Medulla oblongata (tissue), 1 donor: ENCODE measurements around the gene ZDHHC13.
"Not testable (repeated sequence)": the region's sequence is repeated elsewhere in the genome, so short reads cannot be mapped to it uniquely, and the experiment has no call there.

Experiments
- DNase-seq: peaks from one replicate; pipeline ENCODE4 v3.0.0-alpha.2; 2015; ENCODE audit errors: extremely low spot score

The ZDHHC13 gene

DNA sequence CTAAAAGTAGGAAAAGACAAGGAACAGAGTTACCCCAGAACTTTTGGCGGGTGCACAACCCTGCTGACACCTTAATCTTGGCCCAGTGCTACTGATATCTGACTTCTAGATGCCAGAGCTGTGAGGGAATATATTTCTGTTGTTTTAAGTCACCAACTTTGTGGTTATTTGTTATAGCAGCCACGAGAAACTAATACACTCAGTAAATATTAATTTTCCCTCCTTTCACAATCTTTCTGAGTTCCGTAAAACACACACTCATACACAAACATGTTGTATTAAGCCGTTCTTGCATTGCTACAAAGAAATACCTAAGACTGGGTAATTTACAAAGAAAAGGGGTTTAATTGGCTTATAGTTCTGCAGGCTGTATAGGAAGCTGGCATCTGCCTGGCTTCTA, 16.1 kb upstream of the ZDHHC13 start:
- no peak for DNase-seq

GRCh38 chr11:19101796-19102520, 15.0 kb upstream of the ZDHHC13 start:
- no peak for DNase-seq

- DNase-seq, result no peak
Observed at GRCh38 chr11:19102521-19102900, 14.5 kb upstream of the ZDHHC13 start.

- no peak for DNase-seq
Observed at GRCh38 chr11:19105011-19105410, 12.0 kb upstream of the ZDHHC13 start.

DNA sequence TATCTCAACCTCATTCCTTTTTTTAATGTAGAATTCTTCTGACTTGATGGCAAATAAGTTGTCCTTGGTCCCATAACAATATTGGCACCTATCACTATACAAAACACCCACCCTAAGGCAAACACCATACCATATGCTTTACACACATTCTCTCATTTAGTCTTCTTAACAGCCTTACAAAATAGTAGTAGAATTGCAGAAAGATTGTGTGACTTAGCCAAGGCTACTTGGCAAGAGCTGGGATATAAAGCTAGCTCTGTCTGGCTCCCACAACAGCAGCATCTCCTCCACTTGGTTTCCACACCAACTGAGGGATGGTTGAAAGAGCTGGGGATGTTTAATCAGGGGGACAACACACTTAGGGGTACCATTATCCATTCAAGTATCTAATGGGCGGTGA, 9.8 kb upstream of the ZDHHC13 start:
- no peak for DNase-seq

- DNase-seq, result peak; percentile 40
Observed at GRCh38 chr11:19110295-19110694, 6.7 kb upstream of the ZDHHC13 start.

GRCh38 chr11:19111809-19112208, 5.2 kb upstream of the ZDHHC13 start:
- DNase-seq, result no peak

DNA sequence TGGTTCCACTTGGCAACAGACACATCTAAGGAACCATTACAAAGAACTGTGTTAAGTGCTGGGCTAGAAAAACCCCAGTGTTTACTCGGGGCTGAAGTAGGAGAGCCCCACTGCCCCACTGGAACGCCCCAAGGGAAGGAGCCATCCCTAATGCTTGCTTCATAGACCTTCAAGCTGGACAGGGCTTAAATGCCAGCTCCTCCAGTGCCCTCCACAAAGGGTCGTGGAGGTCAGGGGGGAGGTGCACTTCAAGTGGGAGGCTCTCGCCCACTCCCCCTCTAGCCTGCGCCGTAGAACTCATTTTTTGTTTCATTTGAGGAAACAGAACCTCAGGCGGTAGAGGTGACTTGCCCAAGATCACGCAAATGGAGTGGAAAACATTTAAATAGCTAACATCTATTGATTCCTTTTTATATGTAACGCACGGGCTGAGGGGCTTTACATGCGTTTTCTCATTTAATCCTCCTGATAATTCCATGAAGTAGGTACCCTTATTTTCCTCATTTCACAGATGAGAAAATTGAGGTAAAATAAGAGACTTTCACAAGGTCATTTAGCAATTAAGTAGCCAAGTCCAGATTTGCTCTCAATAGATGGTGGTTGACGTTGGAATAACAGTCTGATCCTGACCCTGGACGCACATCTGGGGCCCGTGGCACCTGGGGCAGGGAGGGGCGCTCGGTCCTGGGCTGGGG, 545 bp upstream of the ZDHHC13 start:
- DNase-seq, result no peak

- DNase-seq, result no peak
Observed at GRCh38 chr11:19117760-19118097, 761 bp downstream of the ZDHHC13 start.

DNA sequence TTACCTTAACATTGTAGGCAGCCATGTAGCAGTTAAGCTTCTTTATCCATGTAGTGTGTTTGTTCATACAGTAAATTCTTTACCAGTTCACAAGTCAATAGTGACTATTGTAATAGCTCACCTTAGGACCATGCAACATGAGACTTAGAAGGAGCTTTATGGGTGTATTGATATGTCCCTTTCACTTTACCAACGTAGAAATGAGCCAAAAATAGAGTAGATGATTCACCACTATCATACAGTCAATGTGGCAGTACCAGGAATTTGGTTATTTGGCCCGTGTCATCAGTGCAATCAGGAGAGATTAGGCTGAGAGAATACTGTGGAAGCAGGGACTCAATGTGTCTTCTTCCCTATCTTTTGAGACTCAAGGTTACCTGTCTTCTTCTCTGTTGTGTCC, 4.7 kb downstream of the ZDHHC13 start:
- no peak for DNase-seq

- no peak for DNase-seq
Observed at GRCh38 chr11:19122960-19123615, 6.1 kb downstream of the ZDHHC13 start.

DNA sequence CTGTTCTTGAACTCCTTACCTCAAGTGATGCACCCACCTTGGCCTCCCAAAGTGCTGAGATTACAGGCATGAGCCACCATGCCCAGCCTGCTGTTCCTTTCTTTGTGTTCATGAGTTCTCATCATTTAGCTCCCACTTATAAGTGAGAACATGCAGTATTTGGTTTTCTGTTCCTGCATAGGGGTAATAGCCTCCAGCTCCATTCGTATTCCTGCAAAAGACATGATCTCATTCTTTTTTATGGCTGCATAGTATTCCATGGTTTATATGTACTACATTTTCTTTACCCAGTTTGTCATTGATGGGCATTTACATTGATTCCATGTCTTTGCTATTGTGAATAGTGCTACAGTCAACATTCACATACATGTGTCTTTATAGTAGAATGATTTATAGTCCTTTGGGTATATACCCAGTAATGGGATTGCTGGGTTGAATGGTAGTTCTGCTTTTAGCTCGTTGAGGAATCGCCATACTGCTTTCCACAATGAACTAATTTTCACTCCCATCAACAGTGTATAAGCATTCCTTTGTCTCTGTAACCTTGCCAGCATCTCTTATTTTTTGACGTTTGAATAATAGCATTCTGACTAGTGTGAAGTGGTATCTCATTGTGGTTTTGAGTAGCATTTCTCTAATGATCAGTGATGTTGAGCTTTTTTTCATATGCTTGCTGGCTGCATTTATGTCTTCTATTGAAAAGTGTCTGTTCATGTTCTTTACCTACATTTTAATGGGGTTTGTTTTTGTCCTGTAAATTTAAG, 9.8 kb downstream of the ZDHHC13 start:
- not testable (repeated sequence) for DNase-seq

GRCh38 chr11:19134004-19134403, 17.0 kb downstream of the ZDHHC13 start:
- DNase-seq, result no peak

- not testable (repeated sequence) for DNase-seq
Observed at GRCh38 chr11:19136884-19137283, 19.9 kb downstream of the ZDHHC13 start.

GRCh38 chr11:19145319-19145718, 28.4 kb downstream of the ZDHHC13 start:
- DNase-seq, result no peak

GRCh38 chr11:19156892-19157291, 39.9 kb downstream of the ZDHHC13 start:
- no peak for DNase-seq

DNA sequence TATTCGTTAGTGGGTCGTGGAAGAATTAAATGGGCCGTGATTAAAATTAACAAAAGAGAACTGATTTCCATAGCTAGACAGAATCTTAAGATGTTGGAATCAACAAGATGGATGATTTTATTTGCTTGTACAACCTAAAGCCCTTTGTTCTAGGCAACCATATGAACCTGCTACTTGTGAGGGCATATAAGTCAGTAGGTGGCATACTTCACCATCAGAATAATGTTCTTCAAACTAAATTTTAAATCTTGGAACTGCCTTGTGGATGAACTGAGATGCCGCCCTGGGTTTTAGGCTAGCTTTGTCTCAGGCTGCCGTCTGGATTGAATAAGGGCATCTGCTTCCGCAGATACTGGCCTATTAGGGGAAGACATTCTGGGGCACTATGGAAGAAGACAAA, 43.9 kb downstream of the ZDHHC13 start:
- no peak for DNase-seq

- DNase-seq, result no peak
Observed at GRCh38 chr11:19161651-19162050, 44.7 kb downstream of the ZDHHC13 start.

DNA sequence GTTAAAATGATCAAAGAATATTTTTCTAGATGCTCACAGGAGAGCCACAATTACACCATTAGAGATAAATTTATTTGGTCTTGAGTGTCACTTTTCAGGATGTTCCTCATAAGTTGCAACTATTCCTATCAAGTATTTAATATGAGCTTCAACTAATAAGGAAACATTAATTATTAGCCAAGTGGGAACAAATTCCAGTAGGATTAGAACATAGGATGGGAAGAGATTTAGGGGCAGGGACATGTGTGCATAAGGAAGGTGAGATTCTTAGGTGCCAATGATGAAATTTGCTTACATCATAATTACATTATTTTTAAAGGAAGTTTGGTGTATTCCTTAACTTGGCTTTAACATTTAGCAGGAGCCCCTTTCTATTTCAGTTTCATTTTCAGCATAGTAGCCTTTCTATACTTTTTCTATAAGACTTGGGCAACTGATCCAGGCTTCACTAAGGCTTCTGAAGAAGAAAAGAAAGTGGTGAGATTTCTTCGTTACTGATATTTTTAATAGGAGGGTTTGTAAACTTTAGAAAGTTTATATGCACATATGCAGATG, 46.1 kb downstream of the ZDHHC13 start:
- DNase-seq, result no peak

- no peak for DNase-seq
Observed at GRCh38 chr11:19163617-19164016, 46.6 kb downstream of the ZDHHC13 start.

DNA sequence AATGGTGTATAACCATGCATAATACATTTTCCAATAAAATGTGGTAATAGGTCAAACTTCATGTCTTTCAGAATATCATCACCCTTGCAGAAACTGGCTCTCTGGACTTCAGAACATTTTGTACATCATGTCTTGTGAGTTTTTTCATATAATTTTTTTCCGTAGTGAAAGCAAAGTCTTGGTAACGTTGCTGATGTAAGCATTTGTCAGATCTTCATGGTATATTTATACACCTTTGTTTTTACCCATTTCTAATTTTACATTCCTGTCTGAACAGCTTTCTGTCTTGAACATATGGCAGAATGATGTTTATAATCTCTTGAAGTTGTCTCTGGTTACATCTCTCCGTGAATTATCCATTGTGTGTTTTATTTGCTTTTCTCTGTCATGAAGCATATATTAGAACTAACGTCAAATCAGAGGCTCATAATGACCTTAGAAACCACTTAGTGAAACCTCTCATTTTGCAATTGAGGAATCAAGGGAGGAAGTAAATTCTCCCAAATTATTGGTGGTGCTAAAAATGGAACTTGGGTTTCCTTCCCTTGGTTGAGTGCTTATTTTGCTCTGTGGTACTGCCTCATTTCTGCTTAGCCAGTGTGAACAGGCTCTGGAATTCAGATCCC, 47.4 kb downstream of the ZDHHC13 start:
- DNase-seq, result no peak

DNA sequence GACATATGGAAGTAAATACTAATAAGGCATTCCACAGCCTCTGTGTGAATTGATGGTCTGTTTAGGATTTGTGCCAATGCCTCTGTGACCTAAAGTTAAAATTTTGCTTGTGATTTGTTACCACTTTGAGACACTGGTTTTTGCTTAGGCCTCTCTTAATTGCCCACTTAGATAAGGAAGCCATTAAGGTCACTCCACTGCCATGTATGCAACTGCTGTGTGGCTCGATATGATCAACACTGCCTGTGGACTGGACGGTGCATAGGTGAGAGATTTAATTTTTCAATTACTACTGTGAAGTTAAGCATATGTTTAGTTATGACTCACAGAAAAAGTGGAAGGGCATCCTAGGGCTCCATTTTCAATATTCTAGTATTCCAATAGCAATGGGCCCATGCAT, 47.9 kb downstream of the ZDHHC13 start:
- DNase-seq, result no peak
